SH-SY5Y (cell line): ENCODE measurements around the gene GABBR1.

Experiments used
- GATA2 ChIP-seq: IDR thresholded peaks from 2 replicates; pipeline ENCODE4 v1.6.1; 2011; ENCODE audit warnings: mild to moderate bottlenecking, low read depth, low read length
- GATA3 ChIP-seq: IDR thresholded peaks from 2 replicates; pipeline ENCODE4 v1.6.1; 2011; ENCODE audit warnings: low read depth, mild to moderate bottlenecking, low read length, moderate library complexity

- TF ChIP-seq GATA3 (no peak), GATA2 (no peak)
Observed at GRCh38 chr6:29667158-29667557, 34.2 kb upstream of the GABBR1 start.
